Left forelimb (tissue), 1 donor: Measurements from ENCODE around the gene AQP12A.

Experiments
- DNase-seq: peaks from one replicate; pipeline ENCODE4 v3.0.0-alpha.2; 2018; ENCODE audit warnings: low spot score

Gene AQP12A

DNA sequence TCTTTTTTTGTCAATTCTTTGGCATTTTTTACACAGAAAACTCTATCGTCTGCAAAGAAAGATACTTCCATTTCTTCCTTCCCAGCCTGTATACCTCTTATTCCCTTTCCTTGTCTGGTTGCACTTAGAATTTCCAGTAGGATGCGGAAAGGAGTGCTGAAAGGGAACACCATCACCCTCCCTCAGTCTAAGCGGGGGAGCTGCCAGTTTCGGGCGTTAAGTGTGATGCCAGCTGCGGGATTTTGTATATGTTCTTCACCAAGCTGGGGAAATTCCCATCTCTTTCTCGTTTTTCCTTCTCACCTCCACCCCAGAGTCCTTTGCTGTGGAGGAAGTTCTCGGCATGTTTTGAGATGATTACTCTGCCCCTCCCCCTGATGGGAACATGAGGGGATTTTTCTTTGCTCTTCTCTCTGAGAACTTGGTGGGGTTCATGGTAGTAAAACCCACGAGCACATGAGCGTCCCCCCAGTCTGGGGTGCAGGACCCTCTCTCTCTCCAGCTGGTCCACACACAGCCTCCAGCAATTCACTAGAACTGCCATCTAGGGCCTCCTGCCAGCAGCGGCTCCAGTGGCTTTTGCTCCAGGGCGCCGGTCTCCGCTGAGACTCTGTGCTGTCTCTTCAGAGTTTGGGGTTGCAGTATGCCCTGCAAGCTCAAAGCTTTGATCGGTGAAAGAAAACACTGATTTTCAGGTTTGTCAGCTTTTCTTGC is 15.5 kb downstream of the AQP12A start:
- DNase-seq, result no peak

DNA sequence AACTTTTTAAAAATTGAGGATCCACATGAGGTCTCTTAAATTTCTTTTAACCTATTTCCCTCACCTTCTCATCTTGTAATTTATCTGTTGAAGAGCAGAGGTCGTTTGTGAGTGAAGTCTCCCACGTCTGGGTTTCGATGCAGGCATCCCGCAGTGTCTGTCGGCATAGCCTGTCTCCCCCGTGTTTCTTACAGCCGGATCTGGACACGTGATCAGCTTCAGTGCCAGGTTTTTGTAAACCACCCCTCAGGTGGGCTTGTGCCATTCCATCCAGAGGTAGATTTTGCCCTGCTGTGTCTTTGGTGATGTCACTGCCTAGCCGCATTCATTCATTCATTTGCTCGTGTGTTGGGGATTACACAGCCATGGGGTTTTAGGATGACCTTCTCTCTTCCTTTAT is 16.2 kb downstream of the AQP12A start:
- DNase-seq, result no peak

- no peak for DNase-seq
These were observed 16.8 kb downstream of the AQP12A start for GRCh38 chr2:240708457-240708856.

GRCh38 chr2:240711296-240711695 is 19.6 kb downstream of the AQP12A start:
- DNase-seq, result no peak

GRCh38 chr2:240711701-240712100 is 20.0 kb downstream of the AQP12A start:
- no peak for DNase-seq

GRCh38 chr2:240712121-240712520 is 20.5 kb downstream of the AQP12A start:
- DNase-seq, result no peak

DNA sequence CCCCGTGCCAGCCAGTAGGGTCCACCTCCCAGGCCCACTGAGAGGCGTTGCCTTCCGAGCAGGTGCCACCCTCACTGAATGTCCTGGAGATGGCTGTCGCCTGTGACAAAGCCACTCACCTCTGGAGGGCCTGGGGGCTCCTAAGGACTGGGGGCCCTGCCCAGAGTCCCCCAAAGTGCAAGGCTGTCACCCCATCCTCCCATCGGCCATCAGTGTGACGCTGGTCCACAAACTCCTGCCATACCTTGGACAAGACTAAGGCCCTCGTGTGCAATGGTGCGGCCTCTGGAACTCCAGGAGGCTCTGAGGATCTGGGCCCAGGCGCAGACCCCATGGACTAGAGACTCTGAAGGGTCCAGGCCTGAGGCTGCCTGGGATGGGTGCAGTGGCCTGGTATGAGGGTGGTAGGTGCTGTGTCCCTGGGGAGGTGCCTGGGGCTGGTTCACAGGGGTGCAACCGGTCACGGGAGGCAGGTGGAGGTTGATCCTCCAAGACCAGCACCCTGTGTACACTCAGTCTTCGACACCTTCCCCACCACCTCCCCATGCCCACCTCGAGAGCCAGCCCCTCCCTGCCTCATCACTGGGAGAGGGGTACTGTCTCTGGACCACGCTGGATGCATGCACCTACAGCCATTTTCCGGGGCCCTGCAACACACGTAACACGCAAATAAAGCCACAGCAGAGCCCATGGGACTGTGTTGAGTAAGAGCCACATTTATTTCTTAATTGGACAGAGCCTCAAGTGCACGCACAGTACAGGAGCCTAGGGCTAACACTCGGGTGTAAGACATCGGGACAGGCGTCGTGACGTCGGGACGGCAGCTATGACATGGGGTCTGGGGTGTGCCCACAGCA is 21.6 kb downstream of the AQP12A start:
- DNase-seq, result no peak

DNA sequence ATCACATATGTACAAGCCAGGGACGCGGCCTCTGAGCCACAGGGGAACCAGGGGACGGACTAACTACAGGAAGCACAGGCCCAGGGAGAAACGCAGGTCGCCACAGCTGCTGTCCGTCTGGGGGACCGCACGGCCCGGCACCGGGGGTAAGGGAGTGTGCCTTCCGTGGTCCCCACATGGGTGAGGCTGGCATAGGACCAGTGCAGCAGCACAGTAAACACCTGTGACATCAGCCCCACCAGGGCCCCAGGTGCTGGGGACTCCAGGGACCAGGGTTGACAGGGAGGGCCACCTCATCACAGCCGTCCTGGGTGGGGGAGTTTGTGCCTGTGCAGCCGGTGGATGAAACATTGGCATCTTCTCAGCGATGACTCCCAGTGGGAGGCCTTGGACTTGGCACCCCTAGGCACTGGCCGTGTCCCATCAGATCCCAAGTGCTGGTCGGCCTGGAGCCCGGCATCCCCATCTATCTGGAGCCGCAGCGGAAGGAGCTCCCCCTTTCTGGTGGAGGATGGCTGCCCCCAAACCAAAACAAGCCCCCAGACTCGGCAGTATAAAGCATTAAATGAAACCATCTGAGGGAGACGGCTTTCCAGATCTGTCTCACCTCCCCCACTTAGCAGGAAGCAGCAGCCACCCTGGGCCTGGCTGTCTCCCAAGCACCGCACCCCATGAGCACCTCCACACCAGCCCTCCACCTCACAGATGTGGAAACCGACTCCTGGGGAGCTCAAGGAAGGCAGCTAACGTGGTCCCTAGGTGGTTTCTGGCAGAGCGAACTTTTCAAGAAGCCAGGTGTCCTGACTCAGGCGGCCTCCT is 22.5 kb downstream of the AQP12A start:
- DNase-seq, result no peak

GRCh38 chr2:240714747-240715725 is 23.4 kb downstream of the AQP12A start:
- no peak for DNase-seq

GRCh38 chr2:240716130-240716798 is 24.6 kb downstream of the AQP12A start:
- DNase-seq, result no peak

DNA sequence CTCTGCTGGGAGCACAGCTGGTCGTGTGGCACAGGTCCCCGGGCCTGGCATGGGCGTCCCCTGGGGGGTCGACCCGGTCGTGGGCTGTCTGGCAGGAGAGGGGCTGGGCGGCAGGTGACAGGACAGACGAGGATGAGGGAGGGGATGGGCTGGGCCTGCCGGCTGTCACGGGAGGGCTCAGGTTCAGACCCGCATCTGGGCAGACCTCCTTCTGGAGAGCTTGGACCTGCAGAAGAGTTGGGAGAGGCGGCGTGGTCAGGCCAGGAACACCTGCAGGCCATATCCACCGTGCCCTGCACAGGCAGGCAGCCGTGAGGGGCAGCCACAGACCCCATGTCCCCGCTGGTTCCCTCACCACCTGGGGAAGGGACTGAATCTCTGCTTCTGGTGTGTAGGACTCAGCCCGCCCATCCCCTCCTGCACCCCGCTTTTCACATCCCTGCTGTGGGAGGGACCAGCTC is 25.5 kb downstream of the AQP12A start:
- DNase-seq, result no peak

DNA sequence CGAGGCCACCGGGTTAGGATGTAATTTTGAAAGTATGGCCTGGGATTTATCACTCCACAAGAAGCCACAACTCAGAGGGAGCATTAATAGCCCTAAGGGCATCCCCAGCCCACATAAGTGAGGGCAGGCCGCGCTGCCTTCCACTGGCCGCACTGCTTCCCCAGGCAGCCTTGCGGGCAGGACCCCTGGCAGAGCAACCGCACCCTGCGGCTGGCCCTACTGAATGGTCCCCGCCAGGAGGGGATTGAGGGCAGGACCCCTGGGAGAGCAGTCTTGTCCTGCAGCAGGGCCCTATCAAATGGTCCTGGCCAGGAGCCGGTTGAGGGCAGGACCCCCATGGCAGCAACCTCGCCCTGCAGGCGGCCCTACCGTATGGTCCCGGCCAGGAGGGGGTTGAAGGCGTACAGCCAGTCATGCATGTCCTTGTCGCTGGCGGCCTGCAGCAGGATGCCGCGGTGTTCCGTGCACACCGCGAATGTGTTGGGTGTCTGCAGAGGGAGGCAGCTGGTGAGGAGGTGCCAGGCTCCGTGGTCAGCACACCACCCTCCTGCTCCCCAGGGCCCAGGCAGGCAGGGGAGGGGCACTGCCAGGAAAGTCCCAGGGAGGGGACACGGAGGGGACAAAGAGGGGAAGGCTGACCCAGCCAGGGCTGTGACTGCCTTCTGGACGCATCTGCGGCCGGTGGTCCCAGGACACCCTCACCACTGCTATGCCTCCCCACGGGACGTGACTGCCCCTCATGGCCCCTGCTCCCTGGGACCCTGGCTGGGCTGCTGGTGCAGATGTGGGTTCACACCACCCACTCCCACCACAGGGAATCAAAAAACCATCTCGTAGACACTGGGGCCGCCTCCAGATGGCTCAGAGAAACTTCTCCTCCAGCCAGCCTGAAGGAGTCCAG is 26.3 kb downstream of the AQP12A start:
- DNase-seq, result no peak

DNA sequence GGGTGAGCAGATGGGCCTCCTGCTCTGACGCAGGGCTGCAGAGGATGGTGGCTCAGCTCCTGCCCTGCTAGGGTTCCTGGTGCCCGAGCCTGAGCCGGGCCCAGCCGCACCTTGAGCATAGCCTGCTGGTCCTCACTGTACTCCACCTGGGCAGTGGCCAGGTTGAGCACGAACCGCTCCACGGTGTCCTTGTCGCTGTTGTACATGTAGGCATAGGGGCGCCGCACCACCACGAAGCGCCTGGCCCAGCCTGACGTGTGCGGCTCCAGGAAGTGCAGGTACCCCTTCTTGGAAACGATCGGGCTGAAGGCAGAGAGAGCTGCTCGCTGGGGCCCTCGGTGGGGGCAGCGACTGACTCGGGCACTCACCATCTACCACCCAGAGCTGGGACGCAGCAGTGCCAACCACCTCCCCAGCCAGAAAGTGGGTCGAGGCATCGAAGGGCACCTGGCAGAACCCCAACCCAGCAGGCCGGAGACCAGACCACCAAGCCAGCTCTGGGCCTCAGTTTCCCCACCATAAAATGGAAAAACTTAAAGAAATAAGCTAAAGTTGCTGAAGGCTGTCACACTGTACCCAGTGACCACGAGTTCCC is 27.3 kb downstream of the AQP12A start:
- DNase-seq, result no peak

GRCh38 chr2:240719676-240720545 is 28.2 kb downstream of the AQP12A start:
- no peak for DNase-seq

DNA sequence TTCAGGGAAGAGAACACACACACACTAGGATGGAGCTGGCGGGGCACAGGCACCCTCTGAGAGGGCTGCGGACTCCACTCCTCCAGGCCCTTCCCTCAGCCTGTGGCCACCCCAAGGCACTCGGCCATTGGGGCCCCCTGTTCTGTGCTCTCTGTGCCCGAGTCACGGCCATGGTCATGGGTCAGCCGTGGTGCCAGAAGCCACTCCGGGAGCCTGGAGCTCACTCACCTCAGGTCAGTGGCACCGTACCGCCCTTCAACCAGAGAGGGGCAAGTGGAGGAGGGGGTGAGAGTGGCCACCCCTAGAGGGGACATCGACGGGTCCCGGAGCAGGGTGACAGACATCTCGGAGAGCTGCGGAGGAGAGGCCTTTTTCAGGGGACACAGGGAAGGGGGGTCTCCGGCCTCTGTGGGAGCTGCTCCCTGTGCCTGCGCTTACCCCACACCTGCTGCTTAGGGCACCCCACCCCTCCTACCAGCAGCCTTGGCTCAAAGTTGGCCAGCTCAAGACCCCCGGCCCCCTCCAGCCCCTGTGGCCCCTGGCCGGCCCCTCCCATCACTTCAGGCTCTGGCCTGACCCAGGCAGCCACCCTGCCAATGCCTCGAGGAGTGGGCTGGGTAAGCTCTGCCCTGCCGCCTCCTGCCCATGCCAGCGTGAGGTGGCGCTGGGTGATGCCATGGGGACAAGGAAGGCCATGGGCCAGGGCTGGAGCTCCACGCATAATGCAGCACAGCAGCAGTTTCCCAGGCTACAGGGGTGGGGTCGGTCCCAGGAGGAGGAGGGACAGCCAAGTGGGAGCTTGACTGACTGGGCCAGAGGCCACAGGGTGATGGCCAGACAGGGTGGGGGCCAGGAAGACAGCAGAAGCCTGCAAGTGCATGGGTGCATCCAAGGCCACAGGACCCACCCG is 29.3 kb downstream of the AQP12A start:
- no peak for DNase-seq

DNA sequence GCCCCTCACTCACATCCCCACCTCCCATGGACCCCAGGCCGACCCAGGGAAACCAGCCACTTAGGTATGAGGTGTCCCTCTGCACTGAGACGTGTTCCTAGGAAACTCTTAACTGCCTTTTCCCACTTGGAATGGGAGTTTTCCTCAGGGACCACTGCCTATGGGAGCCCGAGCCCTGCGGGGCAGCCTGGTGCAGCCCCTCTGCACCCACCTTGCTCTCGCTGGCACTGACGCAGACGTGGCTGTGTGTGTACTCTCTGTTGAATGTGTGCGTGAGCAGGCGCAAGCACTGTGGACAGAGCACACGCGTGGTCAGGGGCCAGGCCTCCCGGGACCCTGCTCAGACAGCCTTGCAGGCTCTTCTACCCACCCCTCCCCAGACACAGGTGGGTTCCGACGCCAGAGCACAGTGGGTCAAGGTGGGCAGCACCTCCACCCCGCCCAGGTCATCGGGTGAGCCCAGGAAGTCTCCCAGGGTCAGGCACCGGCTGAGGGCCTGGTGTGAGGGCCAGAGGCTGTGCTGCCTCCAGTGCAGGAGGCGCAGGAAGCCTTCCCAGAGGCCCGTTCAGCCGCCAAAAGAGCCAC is 30.0 kb downstream of the AQP12A start:
- no peak for DNase-seq

DNA sequence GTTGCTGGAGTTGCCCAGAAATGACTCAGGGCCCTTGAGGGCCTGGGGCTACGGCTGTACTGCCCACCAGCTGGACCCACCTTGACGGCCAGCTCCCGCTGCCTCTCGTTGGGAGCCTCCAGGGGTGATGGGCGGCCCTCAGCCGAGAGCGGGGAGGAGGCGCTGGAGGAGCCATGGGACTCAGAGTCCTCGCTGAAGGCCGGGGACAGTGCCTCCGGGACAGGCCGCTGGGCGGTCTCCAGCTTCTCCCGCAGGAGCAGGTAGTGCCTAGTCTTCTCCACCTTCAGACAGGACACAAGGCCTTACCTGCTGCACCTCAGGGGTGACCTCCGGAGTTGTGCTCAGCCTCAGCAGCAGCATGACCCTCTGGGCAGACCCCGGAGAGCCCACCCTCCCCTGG is 30.7 kb downstream of the AQP12A start:
- no peak for DNase-seq
